Testis (tissue), 2 donors: Measurements from ENCODE around the gene CTDSPL.

Experiments used
- CTCF ChIP-seq, 3 experiments: fragments of 450-650 bp in 2 of 3; fragments of 200-600 bp in 1 of 3; sonication (generic) in 1 of 3; IDR thresholded peaks; one replicate each; pipeline ENCODE4 v1.5.1; 2016 to 2019; ENCODE audit warnings: antibody characterized with exemption in 3 of 3, mild to moderate bottlenecking in 2 of 3, moderate library complexity in 1 of 3
- POLR2A ChIP-seq: fragments of 450-650 bp; IDR thresholded peaks from one replicate; pipeline ENCODE4 v1.6.1; 2017; ENCODE audit warnings: antibody characterized with exemption, mild to moderate bottlenecking, moderate library complexity

- TF ChIP-seq POLR2A = no peak
- TF ChIP-seq CTCF (IDR thresholded peaks at IDR 0.05) = no peak
Measured at GRCh38 chr3:37964146-37964545, 102.5 kb downstream of the CTDSPL start.
